AML-193 (cell line): ENCODE data around the gene VPS13D.

Experiments used
- DNase-seq, 2 experiments: peaks; one replicate each; lab custom pipeline; 2025; lab: John Stamatoyannopoulos, UW

The VPS13D gene

GRCh38 chr1:12229386-12229834, 420 bp upstream of the VPS13D start:
- DNase-seq, result no peak

- peak in 1 of 2 experiments; percentile 10 for DNase-seq
These were observed 882 bp downstream of the VPS13D start for GRCh38 chr1:12230549-12231275.

GRCh38 chr1:12231276-12231595, 1.4 kb downstream of the VPS13D start:
- no peak for DNase-seq

GRCh38 chr1:12232221-12232620, 2.4 kb downstream of the VPS13D start:
- DNase-seq, result no peak

- peak in 1 of 2 experiments; percentile 5 for DNase-seq
These were observed 14.2 kb downstream of the VPS13D start for GRCh38 chr1:12244078-12244477.

- DNase-seq, result no peak
These were observed 14.8 kb downstream of the VPS13D start for GRCh38 chr1:12244585-12244984.

GRCh38 chr1:12245116-12245515, 15.3 kb downstream of the VPS13D start:
- no peak for DNase-seq

GRCh38 chr1:12245733-12246132, 15.9 kb downstream of the VPS13D start:
- no peak for DNase-seq

- DNase-seq, result no peak
These were observed 16.8 kb downstream of the VPS13D start for GRCh38 chr1:12246584-12246983.

GRCh38 chr1:12249181-12249580, 19.4 kb downstream of the VPS13D start:
- no peak for DNase-seq

- DNase-seq, result no peak
These were observed 19.9 kb downstream of the VPS13D start for GRCh38 chr1:12249748-12250147.

GRCh38 chr1:12251442-12251841, 21.6 kb downstream of the VPS13D start:
- no peak for DNase-seq

GRCh38 chr1:12255913-12256312, 26.1 kb downstream of the VPS13D start:
- no peak for DNase-seq

- no peak for DNase-seq
These were observed 28.4 kb downstream of the VPS13D start for GRCh38 chr1:12258272-12258671.

- no peak for DNase-seq
These were observed 39.5 kb downstream of the VPS13D start for GRCh38 chr1:12269351-12269750.

GRCh38 chr1:12271033-12271432, 41.2 kb downstream of the VPS13D start:
- no peak for DNase-seq

GRCh38 chr1:12272770-12273169, 42.9 kb downstream of the VPS13D start:
- DNase-seq, result no peak

GRCh38 chr1:12275370-12275769, 45.5 kb downstream of the VPS13D start:
- peak; percentile 3 to 11 for DNase-seq

GRCh38 chr1:12276225-12276624, 46.4 kb downstream of the VPS13D start:
- DNase-seq, result no peak

GRCh38 chr1:12279003-12279402, 49.2 kb downstream of the VPS13D start:
- no peak for DNase-seq

GRCh38 chr1:12279728-12280464, 50.1 kb downstream of the VPS13D start:
- no peak for DNase-seq

- DNase-seq, result no peak
These were observed 52.3 kb downstream of the VPS13D start for GRCh38 chr1:12282142-12282541.

- DNase-seq, result no peak
These were observed 54.7 kb downstream of the VPS13D start for GRCh38 chr1:12284486-12284885.
